Measurements from ENCODE around the gene CLDN6. TPM values are rescaled to one million over a fixed set of nuclear protein-coding genes. Genes with fewer than 3 reads are reported as not detected.
A peak's percentile ranks its signal among the peaks of the same experiment; 100 is the strongest.

Gene CLDN6
- total and polyA plus RNA-seq, 9 of the 15 experiments (the other 6 are each of a cell fraction or from before 2014, with no cell fraction given): 0.22 to 0.75 (median 0.38) TPM; not detected in 3

GRCh38 chr16:3007957-3008689 is 9.9 kb downstream of the CLDN6 start (continued):
- TF ChIP-seq, protein P1, sequence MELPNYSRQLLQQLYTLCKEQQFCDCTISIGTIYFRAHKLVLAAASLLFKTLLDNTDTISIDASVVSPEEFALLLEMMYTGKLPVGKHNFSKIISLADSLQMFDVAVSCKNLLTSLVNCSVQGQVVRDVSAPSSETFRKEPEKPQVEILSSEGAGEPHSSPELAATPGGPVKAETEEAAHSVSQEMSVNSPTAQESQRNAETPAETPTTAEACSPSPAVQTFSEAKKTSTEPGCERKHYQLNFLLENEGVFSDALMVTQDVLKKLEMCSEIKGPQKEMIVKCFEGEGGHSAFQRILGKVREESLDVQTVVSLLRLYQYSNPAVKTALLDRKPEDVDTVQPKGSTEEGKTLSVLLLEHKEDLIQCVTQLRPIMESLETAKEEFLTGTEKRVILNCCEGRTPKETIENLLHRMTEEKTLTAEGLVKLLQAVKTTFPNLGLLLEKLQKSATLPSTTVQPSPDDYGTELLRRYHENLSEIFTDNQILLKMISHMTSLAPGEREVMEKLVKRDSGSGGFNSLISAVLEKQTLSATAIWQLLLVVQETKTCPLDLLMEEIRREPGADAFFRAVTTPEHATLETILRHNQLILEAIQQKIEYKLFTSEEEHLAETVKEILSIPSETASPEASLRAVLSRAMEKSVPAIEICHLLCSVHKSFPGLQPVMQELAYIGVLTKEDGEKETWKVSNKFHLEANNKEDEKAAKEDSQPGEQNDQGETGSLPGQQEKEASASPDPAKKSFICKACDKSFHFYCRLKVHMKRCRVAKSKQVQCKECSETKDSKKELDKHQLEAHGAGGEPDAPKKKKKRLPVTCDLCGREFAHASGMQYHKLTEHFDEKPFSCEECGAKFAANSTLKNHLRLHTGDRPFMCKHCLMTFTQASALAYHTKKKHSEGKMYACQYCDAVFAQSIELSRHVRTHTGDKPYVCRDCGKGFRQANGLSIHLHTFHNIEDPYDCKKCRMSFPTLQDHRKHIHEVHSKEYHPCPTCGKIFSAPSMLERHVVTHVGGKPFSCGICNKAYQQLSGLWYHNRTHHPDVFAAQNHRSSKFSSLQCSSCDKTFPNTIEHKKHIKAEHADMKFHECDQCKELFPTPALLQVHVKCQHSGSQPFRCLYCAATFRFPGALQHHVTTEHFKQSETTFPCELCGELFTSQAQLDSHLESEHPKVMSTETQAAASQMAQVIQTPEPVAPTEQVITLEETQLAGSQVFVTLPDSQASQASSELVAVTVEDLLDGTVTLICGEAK (IDR thresholded peaks at IDR 0.05): peak; percentile 88
- TF ChIP-seq, protein P1 (CRISPR knock-in tag; IDR thresholded peaks at IDR 0.05): no peak
- TF ChIP-seq, protein P2, sequence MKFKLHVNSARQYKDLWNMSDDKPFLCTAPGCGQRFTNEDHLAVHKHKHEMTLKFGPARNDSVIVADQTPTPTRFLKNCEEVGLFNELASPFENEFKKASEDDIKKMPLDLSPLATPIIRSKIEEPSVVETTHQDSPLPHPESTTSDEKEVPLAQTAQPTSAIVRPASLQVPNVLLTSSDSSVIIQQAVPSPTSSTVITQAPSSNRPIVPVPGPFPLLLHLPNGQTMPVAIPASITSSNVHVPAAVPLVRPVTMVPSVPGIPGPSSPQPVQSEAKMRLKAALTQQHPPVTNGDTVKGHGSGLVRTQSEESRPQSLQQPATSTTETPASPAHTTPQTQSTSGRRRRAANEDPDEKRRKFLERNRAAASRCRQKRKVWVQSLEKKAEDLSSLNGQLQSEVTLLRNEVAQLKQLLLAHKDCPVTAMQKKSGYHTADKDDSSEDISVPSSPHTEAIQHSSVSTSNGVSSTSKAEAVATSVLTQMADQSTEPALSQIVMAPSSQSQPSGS (CRISPR knock-in tag; IDR thresholded peaks at IDR 0.05): no peak
- 0 out of 2 replicates have a peak, but pooled peaks have one; percentile 24 for TF ChIP-seq THRAP3 (IDR thresholded peaks at IDR 0.05; ENCODE audit: borderline replicate concordance)
- no peak for TF ChIP-seq ZC3H4 (CRISPR knock-in tag; IDR thresholded peaks at IDR 0.05; ENCODE audit: borderline replicate concordance)
- TF ChIP-seq ATF1 (CRISPR knock-in tag; IDR thresholded peaks at IDR 0.05): no peak
- peak; percentile 51; the same call in 1 of the 2 replicates for TF ChIP-seq ATF1 (tag; IDR thresholded peaks at IDR 0.05)
- TF ChIP-seq, protein P3, sequence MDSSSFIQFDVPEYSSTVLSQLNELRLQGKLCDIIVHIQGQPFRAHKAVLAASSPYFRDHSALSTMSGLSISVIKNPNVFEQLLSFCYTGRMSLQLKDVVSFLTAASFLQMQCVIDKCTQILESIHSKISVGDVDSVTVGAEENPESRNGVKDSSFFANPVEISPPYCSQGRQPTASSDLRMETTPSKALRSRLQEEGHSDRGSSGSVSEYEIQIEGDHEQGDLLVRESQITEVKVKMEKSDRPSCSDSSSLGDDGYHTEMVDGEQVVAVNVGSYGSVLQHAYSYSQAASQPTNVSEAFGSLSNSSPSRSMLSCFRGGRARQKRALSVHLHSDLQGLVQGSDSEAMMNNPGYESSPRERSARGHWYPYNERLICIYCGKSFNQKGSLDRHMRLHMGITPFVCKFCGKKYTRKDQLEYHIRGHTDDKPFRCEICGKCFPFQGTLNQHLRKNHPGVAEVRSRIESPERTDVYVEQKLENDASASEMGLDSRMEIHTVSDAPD (CRISPR knock-in tag; IDR thresholded peaks at IDR 0.05): no peak
- no peak for TF ChIP-seq ZNF79 (CRISPR knock-in tag; IDR thresholded peaks at IDR 0.05; ENCODE audit: low read depth)
- no peak for TF ChIP-seq TSC22D4 (tag; IDR thresholded peaks at IDR 0.05)
- TF ChIP-seq KLF16 (IDR thresholded peaks at IDR 0.05): peak; percentile 35; the same call in 1 of the 2 replicates
- peak; percentile 35; the same call in 1 of the 2 replicates for TF ChIP-seq RBFOX2 (IDR thresholded peaks at IDR 0.05; ENCODE audit: low read depth, low read length)
- TF ChIP-seq RHOXF2B (CRISPR knock-in tag; conservative IDR thresholded peaks at IDR 0.05): no peak
- no peak for TF ChIP-seq FOXJ2 (tag; IDR thresholded peaks at IDR 0.05)
- no peak for TF ChIP-seq BDP1 (IDR thresholded peaks at IDR 0.05; ENCODE audit: insufficient read depth, insufficient read length)
- TF ChIP-seq HNRNPUL1 (IDR thresholded peaks at IDR 0.05; ENCODE audit: low read length): no peak; the same call in 1 of the 2 replicates
- no peak for TF ChIP-seq MCM3 (IDR thresholded peaks at IDR 0.05)
- TF ChIP-seq ZBTB8A (IDR thresholded peaks at IDR 0.05; ENCODE audit: partially characterized antibody): no peak
- TF ChIP-seq PML (IDR thresholded peaks at IDR 0.05; ENCODE audit: low read length): no peak

Data from K562 (cell line).